HepG2 (cell line): ENCODE measurements around the gene ZNF653. TPM values are rescaled to one million over a fixed set of nuclear protein-coding genes. Genes with fewer than 3 reads are reported as not detected.

Source experiments
- MYNN ChIP-seq: sonication (generic); formaldehyde crosslinking; IDR thresholded peaks from 2 replicates; pipeline ENCODE4 v1.4.0; 2020; ENCODE audit warnings: mild to moderate bottlenecking, low read depth, missing genetic modification reagents
- NFYC ChIP-seq: IDR thresholded peaks from 2 replicates; pipeline ENCODE4 v1.6.1; 2016; ENCODE audit warnings: missing genetic modification reagents, missing compliant biosample characterization
- SSRP1 ChIP-seq: IDR thresholded peaks from 2 replicates; pipeline ENCODE4 v1.6.1; 2016; ENCODE audit warnings: control low read depth
- TFDP1 ChIP-seq: IDR thresholded peaks from 2 replicates; pipeline ENCODE4 v1.6.1; 2016; ENCODE audit warnings: missing compliant biosample characterization, missing genetic modification reagents, borderline replicate concordance
- U2AF1 ChIP-seq: fragments of 200-400 bp; formaldehyde crosslinking; optimal IDR thresholded peaks from 2 replicates; pipeline ENCODE3; 2017; ENCODE audit warnings: mild to moderate bottlenecking, low read depth, low read length
- ZBTB21 ChIP-seq: sonication (generic); formaldehyde crosslinking; IDR thresholded peaks from 2 replicates; pipeline ENCODE4 v1.4.0; 2020; ENCODE audit warnings: missing genetic modification reagents
- ZNF563 ChIP-seq: sonication (generic); formaldehyde crosslinking; IDR thresholded peaks from 2 replicates; pipeline ENCODE4 v1.8.0; 2022; ENCODE audit warnings: mild to moderate bottlenecking, moderate library complexity, missing genetic modification reagents
- polyA plus RNA-seq, 8 experiments: library from polyadenylated mRNA; depleted of rRNA in 3 of 8; stranded (reverse) in 7 of 8; unstranded in 1 of 8; fragments of >200 nt; fragmentation: Illumina TruSeq in 4 of 8; extraction: Trizol in 4 of 8; gene quantifications; 2 replicates each; pipeline versions ENCODE4 v1.2.1 to v1.2.3, GENCODE V29; 2011 to 2016; ENCODE audit warnings: low read depth in 4 of 8, missing spikeins in 1 of 8, mixed read lengths in 1 of 8; ENCODE audit not compliant: insufficient read depth in 1 of 8
- total RNA-seq, 5 experiments: library from RNA; depleted of rRNA; stranded (reverse); fragments of >200 nt; fragmentation: Illumina TruSeq; extraction: Trizol; gene quantifications; 2 replicates each; pipeline ENCODE4 v1.2.3, GENCODE V29; 2016; ENCODE audit warnings: low read depth in 1 of 5
- TF ChIP-seq, protein P1 (sequence below): sonication (generic); formaldehyde crosslinking; IDR thresholded peaks from 2 replicates; pipeline ENCODE4 v1.4.0; 2020; ENCODE audit warnings: missing genetic modification reagents
- TF ChIP-seq, protein P2 (sequence below): sonication (generic); formaldehyde crosslinking; IDR thresholded peaks from 2 replicates; pipeline ENCODE4 v1.8.1; 2023; ENCODE audit warnings: mild to moderate bottlenecking, inconsistent platforms, moderate library complexity, missing genetic modification reagents, borderline replicate concordance
- TF ChIP-seq, protein P3 (sequence below), 2 experiments: fragments of 450-650 bp in 1 of 2; sonication (generic) in 1 of 2; formaldehyde crosslinking in 1 of 2; IDR thresholded peaks; 2 replicates each; pipeline versions ENCODE4 v1.6.1 to v1.8.0; 2016 to 2022; ENCODE audit warnings: antibody characterized with exemption in 1 of 2, mild to moderate bottlenecking in 1 of 2, missing genetic modification reagents in 1 of 2

Gene ZNF653
- total and polyA plus RNA-seq, 2 of the 13 experiments (the other 11 are each of a cell fraction or from before 2014, with no cell fraction given), result 4.7 to 7.1 TPM

- TF ChIP-seq, protein P1, sequence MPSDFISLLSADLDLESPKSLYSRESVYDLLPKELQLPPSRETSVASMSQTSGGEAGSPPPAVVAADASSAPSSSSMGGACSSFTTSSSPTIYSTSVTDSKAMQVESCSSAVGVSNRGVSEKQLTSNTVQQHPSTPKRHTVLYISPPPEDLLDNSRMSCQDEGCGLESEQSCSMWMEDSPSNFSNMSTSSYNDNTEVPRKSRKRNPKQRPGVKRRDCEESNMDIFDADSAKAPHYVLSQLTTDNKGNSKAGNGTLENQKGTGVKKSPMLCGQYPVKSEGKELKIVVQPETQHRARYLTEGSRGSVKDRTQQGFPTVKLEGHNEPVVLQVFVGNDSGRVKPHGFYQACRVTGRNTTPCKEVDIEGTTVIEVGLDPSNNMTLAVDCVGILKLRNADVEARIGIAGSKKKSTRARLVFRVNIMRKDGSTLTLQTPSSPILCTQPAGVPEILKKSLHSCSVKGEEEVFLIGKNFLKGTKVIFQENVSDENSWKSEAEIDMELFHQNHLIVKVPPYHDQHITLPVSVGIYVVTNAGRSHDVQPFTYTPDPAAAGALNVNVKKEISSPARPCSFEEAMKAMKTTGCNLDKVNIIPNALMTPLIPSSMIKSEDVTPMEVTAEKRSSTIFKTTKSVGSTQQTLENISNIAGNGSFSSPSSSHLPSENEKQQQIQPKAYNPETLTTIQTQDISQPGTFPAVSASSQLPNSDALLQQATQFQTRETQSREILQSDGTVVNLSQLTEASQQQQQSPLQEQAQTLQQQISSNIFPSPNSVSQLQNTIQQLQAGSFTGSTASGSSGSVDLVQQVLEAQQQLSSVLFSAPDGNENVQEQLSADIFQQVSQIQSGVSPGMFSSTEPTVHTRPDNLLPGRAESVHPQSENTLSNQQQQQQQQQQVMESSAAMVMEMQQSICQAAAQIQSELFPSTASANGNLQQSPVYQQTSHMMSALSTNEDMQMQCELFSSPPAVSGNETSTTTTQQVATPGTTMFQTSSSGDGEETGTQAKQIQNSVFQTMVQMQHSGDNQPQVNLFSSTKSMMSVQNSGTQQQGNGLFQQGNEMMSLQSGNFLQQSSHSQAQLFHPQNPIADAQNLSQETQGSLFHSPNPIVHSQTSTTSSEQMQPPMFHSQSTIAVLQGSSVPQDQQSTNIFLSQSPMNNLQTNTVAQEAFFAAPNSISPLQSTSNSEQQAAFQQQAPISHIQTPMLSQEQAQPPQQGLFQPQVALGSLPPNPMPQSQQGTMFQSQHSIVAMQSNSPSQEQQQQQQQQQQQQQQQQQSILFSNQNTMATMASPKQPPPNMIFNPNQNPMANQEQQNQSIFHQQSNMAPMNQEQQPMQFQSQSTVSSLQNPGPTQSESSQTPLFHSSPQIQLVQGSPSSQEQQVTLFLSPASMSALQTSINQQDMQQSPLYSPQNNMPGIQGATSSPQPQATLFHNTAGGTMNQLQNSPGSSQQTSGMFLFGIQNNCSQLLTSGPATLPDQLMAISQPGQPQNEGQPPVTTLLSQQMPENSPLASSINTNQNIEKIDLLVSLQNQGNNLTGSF (CRISPR knock-in tag), result no peak
- no peak for TF ChIP-seq TFDP1 (CRISPR knock-in tag)
- no peak for TF ChIP-seq MYNN (CRISPR knock-in tag)
- TF ChIP-seq U2AF1, result no peak
- no peak for TF ChIP-seq SSRP1 (CRISPR knock-in tag)
- TF ChIP-seq NFYC (CRISPR knock-in tag), result peak; percentile 63
- TF ChIP-seq, protein P2, sequence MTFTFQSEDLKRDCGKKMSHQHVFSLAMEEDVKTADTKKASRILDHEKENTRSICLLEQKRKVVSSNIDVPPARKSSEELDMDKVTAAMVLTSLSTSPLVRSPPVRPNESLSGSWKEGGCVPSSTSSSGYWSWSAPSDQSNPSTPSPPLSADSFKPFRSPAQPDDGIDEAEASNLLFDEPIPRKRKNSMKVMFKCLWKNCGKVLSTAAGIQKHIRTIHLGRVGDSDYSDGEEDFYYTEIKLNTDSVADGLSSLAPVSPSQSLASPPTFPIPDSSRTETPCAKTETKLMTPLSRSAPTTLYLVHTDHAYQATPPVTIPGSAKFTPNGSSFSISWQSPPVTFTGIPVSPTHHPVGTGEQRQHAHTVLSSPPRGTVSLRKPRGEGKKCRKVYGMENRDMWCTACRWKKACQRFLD, result no peak
- TF ChIP-seq ZBTB21 (CRISPR knock-in tag), result no peak
- TF ChIP-seq, protein P3, sequence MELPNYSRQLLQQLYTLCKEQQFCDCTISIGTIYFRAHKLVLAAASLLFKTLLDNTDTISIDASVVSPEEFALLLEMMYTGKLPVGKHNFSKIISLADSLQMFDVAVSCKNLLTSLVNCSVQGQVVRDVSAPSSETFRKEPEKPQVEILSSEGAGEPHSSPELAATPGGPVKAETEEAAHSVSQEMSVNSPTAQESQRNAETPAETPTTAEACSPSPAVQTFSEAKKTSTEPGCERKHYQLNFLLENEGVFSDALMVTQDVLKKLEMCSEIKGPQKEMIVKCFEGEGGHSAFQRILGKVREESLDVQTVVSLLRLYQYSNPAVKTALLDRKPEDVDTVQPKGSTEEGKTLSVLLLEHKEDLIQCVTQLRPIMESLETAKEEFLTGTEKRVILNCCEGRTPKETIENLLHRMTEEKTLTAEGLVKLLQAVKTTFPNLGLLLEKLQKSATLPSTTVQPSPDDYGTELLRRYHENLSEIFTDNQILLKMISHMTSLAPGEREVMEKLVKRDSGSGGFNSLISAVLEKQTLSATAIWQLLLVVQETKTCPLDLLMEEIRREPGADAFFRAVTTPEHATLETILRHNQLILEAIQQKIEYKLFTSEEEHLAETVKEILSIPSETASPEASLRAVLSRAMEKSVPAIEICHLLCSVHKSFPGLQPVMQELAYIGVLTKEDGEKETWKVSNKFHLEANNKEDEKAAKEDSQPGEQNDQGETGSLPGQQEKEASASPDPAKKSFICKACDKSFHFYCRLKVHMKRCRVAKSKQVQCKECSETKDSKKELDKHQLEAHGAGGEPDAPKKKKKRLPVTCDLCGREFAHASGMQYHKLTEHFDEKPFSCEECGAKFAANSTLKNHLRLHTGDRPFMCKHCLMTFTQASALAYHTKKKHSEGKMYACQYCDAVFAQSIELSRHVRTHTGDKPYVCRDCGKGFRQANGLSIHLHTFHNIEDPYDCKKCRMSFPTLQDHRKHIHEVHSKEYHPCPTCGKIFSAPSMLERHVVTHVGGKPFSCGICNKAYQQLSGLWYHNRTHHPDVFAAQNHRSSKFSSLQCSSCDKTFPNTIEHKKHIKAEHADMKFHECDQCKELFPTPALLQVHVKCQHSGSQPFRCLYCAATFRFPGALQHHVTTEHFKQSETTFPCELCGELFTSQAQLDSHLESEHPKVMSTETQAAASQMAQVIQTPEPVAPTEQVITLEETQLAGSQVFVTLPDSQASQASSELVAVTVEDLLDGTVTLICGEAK (IDR thresholded peaks at IDR 0.05), result no peak
- TF ChIP-seq, protein P3 (CRISPR knock-in tag; IDR thresholded peaks at IDR 0.05), result no peak
- TF ChIP-seq ZNF563, result no peak
Observed at GRCh38 chr19:11481534-11482383, 23.9 kb downstream of the ZNF653 start (continued).
